M059J (cell line): ENCODE measurements around the gene CLTRN. TPM values are rescaled to one million over a fixed set of nuclear protein-coding genes. Genes with fewer than 3 reads are reported as not detected.

Experiments
- total RNA-seq: library from RNA; depleted of rRNA; stranded (reverse); fragments of >200 nt; shearing (Covaris generic); gene quantifications from 2 replicates; pipeline ENCODE4 v1.2.3, GENCODE V29; 2014; rRNA removed

CLTRN gene
- total RNA-seq, 1 experiment from 2014 or later, result 4.4 TPM

Other genes with a start within 250 kb of the CLTRN start
- 25.4 and 32.6 TPM in 2 replicates for gene PIR, start 171.5 kb downstream of the CLTRN start, total RNA-seq
- not detected in 2 replicates for gene BMX, start 164.0 kb downstream of the CLTRN start, total RNA-seq
- gene ACE2, start 63.8 kb downstream of the CLTRN start, total RNA-seq, result 1.4 and 6.6 TPM in 2 replicates
- gene CA5B, start 73.5 kb upstream of the CLTRN start, total RNA-seq, result 5.2 and 6.8 TPM in 2 replicates
- 1.9 and 4.2 TPM in 2 replicates for gene ZRSR2, start 125.7 kb upstream of the CLTRN start, total RNA-seq
- gene AP1S2, start 190.0 kb upstream of the CLTRN start, total RNA-seq, result 95.9 and 112 TPM in 2 replicates